GM12878 (cell line): ENCODE measurements around the gene MBLAC2. TPM values are rescaled to one million over a fixed set of nuclear protein-coding genes. Genes with fewer than 3 reads are reported as not detected.

Experiments used
- ATAC-seq: fragments of 200-7000 bp; cut with Tn5 transposase; 3 replicates; pipeline ENCODE4 v1.9.1; 2020; ENCODE audit warnings: mild to moderate bottlenecking, moderate library complexity
- BruUV-seq: library from RNA; stranded (reverse); fragments of 400-500 nt; replicated peaks from 2 replicates; lab custom pipeline; 2021; lab: Mats Ljungman, UMichigan
- CTCF ChIA-PET: fragments of 300-600 bp; sonication (Branson Sonifier 250); formaldehyde crosslinking; extraction: SDS; loops from one replicate; lab custom pipeline; 2021; ENCODE audit warnings: inconsistent platforms; lab: Yijun Ruan, JAX
- POLR2A ChIA-PET: fragments of 350-600 bp; formaldehyde crosslinking; extraction: SDS; loops from one replicate; lab custom pipeline; 2021; ENCODE audit warnings: inconsistent platforms; lab: Charles Lee
- RAD21 ChIA-PET: fragments of 300-600 bp; sonication (Branson Sonifier 250); formaldehyde crosslinking; loops from one replicate; lab custom pipeline; 2023; ENCODE audit warnings: antibody characterized with exemption; ENCODE audit not compliant: unreplicated experiment; lab: Charles Lee
- SMC1A ChIA-PET: fragments of 300-600 bp; sonication (Branson Sonifier 250); formaldehyde crosslinking; loops from one replicate; lab custom pipeline; 2023; ENCODE audit not compliant: unreplicated experiment, uncharacterized antibody; lab: Charles Lee
- DNase-seq: peaks from one replicate; pipeline ENCODE4 v3.0.0-alpha.2; 2011; ENCODE audit warnings: low read depth, low spot score
- FAIRE-seq: peaks from 3 replicates; lab custom pipeline; 2011; peaks lifted over from hg19 to GRCh38; lab: Jason Lieb, UNC
- H2AFZ ChIP-seq: 2 replicates; pipeline ENCODE4 v1.6.0; 2011; ENCODE audit warnings: low read depth, low read length, control low read depth; ENCODE audit not compliant: control insufficient read depth
- H3K27ac ChIP-seq: 2 replicates; pipeline ENCODE4 v1.5.1; 2011; ENCODE audit warnings: control low read depth; ENCODE audit not compliant: control insufficient read depth, insufficient read depth
- H3K27me3 ChIP-seq, 2 experiments: replicated peaks in 1 of 2; 2 replicates each; pipeline versions ENCODE4 v1.6.0 to v1.6.1; 2011; ENCODE audit warnings: low read length in 1 of 2; ENCODE audit not compliant: control insufficient read depth in 2 of 2, insufficient read depth in 2 of 2
- H3K36me3 ChIP-seq, 2 experiments: 2 replicates each; pipeline ENCODE4 v1.5.1; 2011; ENCODE audit warnings: low read length in 1 of 2; ENCODE audit not compliant: control insufficient read depth in 2 of 2, insufficient read depth in 2 of 2
- H3K4me1 ChIP-seq: 2 replicates; pipeline ENCODE4 v1.6.1; 2011; ENCODE audit warnings: mild to moderate bottlenecking, low read length, moderate library complexity, mixed read lengths; ENCODE audit not compliant: control insufficient read depth, insufficient read depth
- H3K4me2 ChIP-seq: 2 replicates; pipeline ENCODE4 v1.6.0; 2011; ENCODE audit warnings: control low read depth; ENCODE audit not compliant: control insufficient read depth, insufficient read depth
- H3K4me3 ChIP-seq: fragments of 200-600 bp; sonication (generic); 2 replicates; pipeline ENCODE4 v1.5.1; 2016
- H3K79me2 ChIP-seq: 2 replicates; pipeline ENCODE4 v1.6.0; 2011; ENCODE audit warnings: low read length; ENCODE audit not compliant: control insufficient read depth, insufficient read depth
- H3K9ac ChIP-seq: 2 replicates; pipeline ENCODE4 v1.8.0; 2011; ENCODE audit warnings: low read length, control low read depth, mixed read lengths; ENCODE audit not compliant: control insufficient read depth, insufficient read depth
- H3K9me3 ChIP-seq: replicated peaks from 3 replicates; pipeline ENCODE4 v1.5.1; 2011; ENCODE audit warnings: mild to moderate bottlenecking, low read length; ENCODE audit not compliant: control insufficient read depth, insufficient read depth
- H4K20me1 ChIP-seq: 2 replicates; pipeline ENCODE4 v1.6.0; 2011; ENCODE audit not compliant: control insufficient read depth, insufficient read depth
- BCL11A ChIP-seq: IDR thresholded peaks from 2 replicates; pipeline ENCODE4 v1.6.1; 2011; ENCODE audit warnings: low read depth, low read length
- BHLHE40 ChIP-seq, 2 experiments: fragments of 450-650 bp in 1 of 2; IDR thresholded peaks; 2 replicates each; pipeline ENCODE4 v1.6.1; 2011 to 2017; ENCODE audit warnings: low read depth in 2 of 2, borderline replicate concordance in 1 of 2, improper control_type of control experiment in 1 of 2, low read length in 1 of 2, mild to moderate bottlenecking in 1 of 2
- CHD4 ChIP-seq: fragments of 200-600 bp; sonication (generic); IDR thresholded peaks from 2 replicates; pipeline ENCODE4 v1.6.1; 2016; ENCODE audit warnings: mild to moderate bottlenecking
- EGR1 ChIP-seq, 2 experiments: IDR thresholded peaks; 1 replicate in 1 of 2; 2 replicates in 1 of 2; pipeline ENCODE4 v1.6.1; 2011 to 2012; ENCODE audit warnings: low read depth in 2 of 2, low read length in 2 of 2, borderline replicate concordance in 1 of 2, mild to moderate bottlenecking in 1 of 2, moderate library complexity in 1 of 2
- EZH2 ChIP-seq: IDR thresholded peaks from 2 replicates; pipeline ENCODE4 v1.6.1; 2012; ENCODE audit warnings: low read depth, mild to moderate bottlenecking, control low read depth, inconsistent platforms, low read length, borderline replicate concordance; ENCODE audit not compliant: control insufficient read depth
- GABPA ChIP-seq: IDR thresholded peaks from 2 replicates; pipeline ENCODE4 v1.6.1; 2014; ENCODE audit warnings: antibody characterized with exemption, low read depth, mild to moderate bottlenecking, inconsistent platforms
- JUNB ChIP-seq: IDR thresholded peaks from 2 replicates; pipeline ENCODE4 v1.6.1; 2016; ENCODE audit warnings: antibody characterized with exemption, mild to moderate bottlenecking
- NR2C2 ChIP-seq: IDR thresholded peaks from 2 replicates; pipeline ENCODE4 v1.6.1; 2011; ENCODE audit warnings: borderline replicate concordance, low read depth; ENCODE audit not compliant: control insufficient read depth, insufficient read length
- POLR2AphosphoS2 ChIP-seq: IDR thresholded peaks from 2 replicates; pipeline ENCODE4 v1.6.1; 2011; ENCODE audit warnings: low read depth, mild to moderate bottlenecking, low read length, improper control_type of control experiment, moderate library complexity
- RAD51 ChIP-seq: fragments of 450-650 bp; IDR thresholded peaks from 2 replicates; pipeline ENCODE4 v1.6.1; 2016; ENCODE audit warnings: moderate library complexity, mild to moderate bottlenecking, inconsistent platforms
- SMARCA5 ChIP-seq: fragments of 450-650 bp; IDR thresholded peaks from 2 replicates; pipeline ENCODE4 v1.6.1; 2017; ENCODE audit warnings: mild to moderate bottlenecking
- WRNIP1 ChIP-seq: IDR thresholded peaks from 2 replicates; pipeline ENCODE4 v1.6.1; 2011; ENCODE audit warnings: low read depth, low read length, improper control_type of control experiment, borderline replicate concordance
- ZNF217 ChIP-seq: fragments of 450-650 bp; IDR thresholded peaks from 2 replicates; pipeline ENCODE4 v1.6.1; 2017; ENCODE audit warnings: antibody characterized with exemption, mild to moderate bottlenecking
- ZNF622 ChIP-seq: fragments of 450-650 bp; IDR thresholded peaks from 2 replicates; pipeline ENCODE4 v1.6.1; 2017; ENCODE audit warnings: mild to moderate bottlenecking, inconsistent platforms
- ZZZ3 ChIP-seq: IDR thresholded peaks from 2 replicates; pipeline ENCODE4 v1.6.1; 2011; ENCODE audit warnings: low read depth; ENCODE audit not compliant: control insufficient read depth, insufficient read length
- WGBS: methylation state at CpG from one replicate; pipeline ENCODE4 v1.1.6; 2016; ENCODE audit warnings: low lambda C conversion rate; ENCODE audit not compliant: insufficient replicate concordance, insufficient coverage; ENCODE audit errors: missing lambda C conversion rate; 5-methylcytosine and 5-hydroxymethylcytosine counted together
- in situ Hi-C: fragments of 300-500 bp; cut with MboI; formaldehyde crosslinking; loops from 9 replicates; pipeline ENCODE4 v1.14.3; 2018; ENCODE audit warnings: mixed read lengths
- intact Hi-C: fragments of 100-400 bp; cut with micrococcal nuclease; formaldehyde crosslinking; loops from one replicate; pipeline ENCODE4 v1.14.2; 2022; ENCODE audit not compliant: unreplicated experiment
- polyA plus RNA-seq, 11 experiments: library from polyadenylated mRNA; depleted of rRNA in 4 of 11; unstranded in 6 of 11; stranded (reverse) in 5 of 11; fragments of >200 nt; fragmentation: Nextera tagmentation in 4 of 11; fragmentation: Illumina TruSeq in 1 of 11; extraction: Ambion mirVana in 4 of 11; extraction: Trizol in 1 of 11; gene quantifications; 1 replicate in 1 of 11; 2 replicates in 10 of 11; pipeline versions ENCODE4 v1.2.1 to v1.2.3, GENCODE V29; 2011 to 2016; ENCODE audit warnings: inconsistent platforms in 2 of 11, missing spikeins in 2 of 11, low read depth in 1 of 11
- total RNA-seq, 4 experiments: library from RNA; depleted of rRNA in 3 of 4; stranded (reverse); fragments of >200 nt in 3 of 4; fragmentation: Illumina TruSeq in 1 of 4; extraction: Trizol in 1 of 4; gene quantifications; 2 replicates each; pipeline versions ENCODE4 v1.2.1 to v1.2.3, GENCODE V29; 2013 to 2021
- TF ChIP-seq, protein P1 (sequence below): fragments of 450-650 bp; IDR thresholded peaks from 2 replicates; pipeline ENCODE4 v1.6.1; 2018; ENCODE audit warnings: borderline replicate concordance, mild to moderate bottlenecking; ENCODE audit not compliant: partially characterized antibody
- TF ChIP-seq, protein P2 (sequence below): fragments of 450-650 bp; IDR thresholded peaks from 2 replicates; pipeline ENCODE4 v1.6.1; 2016; ENCODE audit warnings: mild to moderate bottlenecking

MBLAC2 gene
- total and polyA plus RNA-seq, 10 of the 15 experiments (the other 5 are each of a cell fraction or from before 2014, with no cell fraction given), result 2.0 to 10.5 (median 7.1) TPM

- TF ChIP-seq ZZZ3 (no peak), SMARCA5 (no peak)
These were observed 31.6 kb upstream of the MBLAC2 start (continued) for GRCh38 chr5:90506221-90506620.

DNA sequence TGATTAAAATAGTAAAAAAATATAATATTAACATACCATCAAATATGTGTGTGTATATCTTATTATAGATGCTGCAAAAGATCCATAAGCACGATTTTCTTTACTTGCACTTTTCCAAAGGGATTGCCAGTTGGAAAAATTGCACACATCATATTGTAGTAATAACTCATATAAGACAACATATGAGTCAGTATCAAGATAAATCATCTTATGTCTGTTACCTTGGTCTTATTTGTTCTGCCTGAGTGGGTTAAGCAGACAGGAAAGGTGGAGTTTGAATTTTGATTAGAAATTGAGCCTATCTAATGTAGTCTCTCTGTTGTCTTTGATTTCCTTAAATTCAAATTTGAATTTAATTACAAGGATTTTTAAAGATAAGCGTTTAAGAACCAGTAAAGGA lies 30.2 kb upstream of the MBLAC2 start:
- intact Hi-C loops (no loop called here), in situ Hi-C loops (no loop called here)
- Histone ChIP-seq H3K36me3 (no peaks in the 10 kb centered on the region; a peak in 1 of 4 replicates), H3K27ac (no peak overlapping the region), H4K20me1 (no peaks in the 10 kb centered on the region), H3K27me3 (no peaks in the 10 kb centered on the region)
- no peak for FAIRE-seq
- ChIA-PET POLR2A (no interaction called here), RAD21 (no interaction called here)
- TF ChIP-seq EGR1 (IDR thresholded peaks at IDR 0.05; ENCODE audit: borderline replicate concordance in 1 of 2, low read depth in 2 of 2, low read length in 2 of 2), result no peak
- TF ChIP-seq ZNF217, result no peak
- no peak for TF ChIP-seq CHD4
- no peak for TF ChIP-seq WRNIP1
- TF ChIP-seq, protein P1, sequence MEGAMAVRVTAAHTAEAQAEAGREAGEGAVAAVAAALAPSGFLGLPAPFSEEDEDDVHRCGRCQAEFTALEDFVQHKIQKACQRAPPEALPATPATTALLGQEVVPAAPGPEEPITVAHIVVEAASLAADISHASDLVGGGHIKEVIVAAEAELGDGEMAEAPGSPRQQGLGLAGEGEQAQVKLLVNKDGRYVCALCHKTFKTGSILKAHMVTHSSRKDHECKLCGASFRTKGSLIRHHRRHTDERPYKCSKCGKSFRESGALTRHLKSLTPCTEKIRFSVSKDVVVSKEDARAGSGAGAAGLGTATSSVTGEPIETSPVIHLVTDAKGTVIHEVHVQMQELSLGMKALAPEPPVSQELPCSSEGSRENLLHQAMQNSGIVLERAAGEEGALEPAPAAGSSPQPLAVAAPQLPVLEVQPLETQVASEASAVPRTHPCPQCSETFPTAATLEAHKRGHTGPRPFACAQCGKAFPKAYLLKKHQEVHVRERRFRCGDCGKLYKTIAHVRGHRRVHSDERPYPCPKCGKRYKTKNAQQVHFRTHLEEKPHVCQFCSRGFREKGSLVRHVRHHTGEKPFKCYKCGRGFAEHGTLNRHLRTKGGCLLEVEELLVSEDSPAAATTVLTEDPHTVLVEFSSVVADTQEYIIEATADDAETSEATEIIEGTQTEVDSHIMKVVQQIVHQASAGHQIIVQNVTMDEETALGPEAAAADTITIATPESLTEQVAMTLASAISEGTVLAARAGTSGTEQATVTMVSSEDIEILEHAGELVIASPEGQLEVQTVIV, result no peak
- no peak for TF ChIP-seq BHLHE40 (IDR thresholded peaks at IDR 0.05; ENCODE audit: borderline replicate concordance in 1 of 2, low read depth in 2 of 2, low read length in 1 of 2)
- no peak for TF ChIP-seq BCL11A
- no peak for TF ChIP-seq NR2C2
- TF ChIP-seq ZNF622, result no peak
- no peak for TF ChIP-seq JUNB
- TF ChIP-seq SMARCA5, result no peak
- no peak for TF ChIP-seq GABPA
- no peak for TF ChIP-seq EZH2
- TF ChIP-seq POLR2AphosphoS2, result no peak
- TF ChIP-seq, protein P2, sequence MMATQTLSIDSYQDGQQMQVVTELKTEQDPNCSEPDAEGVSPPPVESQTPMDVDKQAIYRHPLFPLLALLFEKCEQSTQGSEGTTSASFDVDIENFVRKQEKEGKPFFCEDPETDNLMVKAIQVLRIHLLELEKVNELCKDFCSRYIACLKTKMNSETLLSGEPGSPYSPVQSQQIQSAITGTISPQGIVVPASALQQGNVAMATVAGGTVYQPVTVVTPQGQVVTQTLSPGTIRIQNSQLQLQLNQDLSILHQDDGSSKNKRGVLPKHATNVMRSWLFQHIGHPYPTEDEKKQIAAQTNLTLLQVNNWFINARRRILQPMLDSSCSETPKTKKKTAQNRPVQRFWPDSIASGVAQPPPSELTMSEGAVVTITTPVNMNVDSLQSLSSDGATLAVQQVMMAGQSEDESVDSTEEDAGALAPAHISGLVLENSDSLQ, result no peak
- TF ChIP-seq RAD51, result no peak
- TF ChIP-seq, all 136 proteins: peak for 0
- no peak overlapping the region for H3K4me2 ChIP-seq
- no peak overlapping the region for H3K9ac ChIP-seq
- no peak for DNase-seq
- no peaks in the 10 kb centered on the region for H3K9me3 ChIP-seq
- WGBS, result 96% methylated on average over 2 of the region's 2 CpGs
- no peak for ATAC-seq
- H2AFZ ChIP-seq, result no peak overlapping the region
- no TSS peak for BruUV-seq
- no peaks in the 10 kb centered on the region for H3K4me1 ChIP-seq
- no peaks in the 10 kb centered on the region for H3K79me2 ChIP-seq
- no peak overlapping the region for H3K4me3 ChIP-seq
- SMC1A ChIA-PET, result interaction anchor here (1.2 kb wide), 1 partner anchor 14 kb away, joined by 3 read pairs; no protein-coding TSS in a partner anchor
- CTCF ChIA-PET, result no interaction called here
